Measurements from ENCODE around the gene TMBIM1.

TMBIM1 gene

GRCh38 chr2:218259099-218259961 is 33.0 kb downstream of the TMBIM1 start:
- no peak for DNase-seq (ENCODE audit: low read depth in 4 of 4, low spot score in 1 of 4)

- peak; percentile 43 to 53 (median 48) for DNase-seq (ENCODE audit: low read depth in 4 of 4, low spot score in 1 of 4)
Observed at GRCh38 chr2:218257390-218257981, 34.8 kb downstream of the TMBIM1 start.

GRCh38 chr2:218256612-218257350 is 35.5 kb downstream of the TMBIM1 start:
- no peak for DNase-seq (ENCODE audit: low read depth in 4 of 4, low spot score in 1 of 4)

- no peak for DNase-seq (ENCODE audit: low read depth in 4 of 4, low spot score in 1 of 4)
Observed at GRCh38 chr2:218255446-218255845, 36.9 kb downstream of the TMBIM1 start.

GRCh38 chr2:218253232-218253625 is 39.1 kb downstream of the TMBIM1 start:
- no peak for DNase-seq (ENCODE audit: low read depth in 4 of 4, low spot score in 1 of 4)

- DNase-seq (ENCODE audit: low read depth in 4 of 4, low spot score in 1 of 4) = no peak
Observed at GRCh38 chr2:218252509-218253231, 39.6 kb downstream of the TMBIM1 start.

GRCh38 chr2:218249691-218250090 is 42.6 kb downstream of the TMBIM1 start:
- DNase-seq (ENCODE audit: low read depth in 4 of 4, low spot score in 1 of 4) = no peak

- DNase-seq (ENCODE audit: low read depth in 4 of 4, low spot score in 1 of 4) = no peak
Observed at GRCh38 chr2:218245214-218245613, 47.1 kb downstream of the TMBIM1 start.

- DNase-seq (ENCODE audit: low read depth in 4 of 4, low spot score in 1 of 4) = no peak
Observed at GRCh38 chr2:218244665-218245064, 47.6 kb downstream of the TMBIM1 start.

- DNase-seq (ENCODE audit: low read depth in 4 of 4, low spot score in 1 of 4) = no peak
Observed at GRCh38 chr2:218244204-218244603, 48.1 kb downstream of the TMBIM1 start.

- DNase-seq (ENCODE audit: low read depth in 4 of 4, low spot score in 1 of 4) = no peak
Observed at GRCh38 chr2:218238887-218239286, 53.4 kb downstream of the TMBIM1 start.

- no peak for DNase-seq (ENCODE audit: low read depth in 4 of 4, low spot score in 1 of 4)
Observed at GRCh38 chr2:218236829-218237228, 55.5 kb downstream of the TMBIM1 start.

GRCh38 chr2:218235017-218235416 is 57.3 kb downstream of the TMBIM1 start:
- DNase-seq (ENCODE audit: low read depth in 4 of 4, low spot score in 1 of 4) = no peak

GRCh38 chr2:218234521-218234920 is 57.8 kb downstream of the TMBIM1 start:
- DNase-seq (ENCODE audit: low read depth in 4 of 4, low spot score in 1 of 4) = no peak

- DNase-seq (ENCODE audit: low read depth in 4 of 4, low spot score in 1 of 4) = no peak
Observed at GRCh38 chr2:218233543-218233942, 58.8 kb downstream of the TMBIM1 start.

- no peak for DNase-seq (ENCODE audit: low read depth in 4 of 4, low spot score in 1 of 4)
Observed at GRCh38 chr2:218230882-218231281, 61.4 kb downstream of the TMBIM1 start.

GRCh38 chr2:218229851-218230250 is 62.5 kb downstream of the TMBIM1 start:
- DNase-seq (ENCODE audit: low read depth in 4 of 4, low spot score in 1 of 4) = no peak

GRCh38 chr2:218229239-218229638 is 63.1 kb downstream of the TMBIM1 start:
- no peak for DNase-seq (ENCODE audit: low read depth in 4 of 4, low spot score in 1 of 4)

- DNase-seq (ENCODE audit: low read depth in 4 of 4, low spot score in 1 of 4) = no peak
Observed at GRCh38 chr2:218228366-218229090, 63.8 kb downstream of the TMBIM1 start.

GRCh38 chr2:218226903-218227302 is 65.4 kb downstream of the TMBIM1 start:
- DNase-seq (ENCODE audit: low read depth in 4 of 4, low spot score in 1 of 4) = no peak
